LHCN-M2 (cell line): Measurements from ENCODE around the gene SSBP3. TPM values are rescaled to one million over a fixed set of nuclear protein-coding genes. Genes with fewer than 3 reads are reported as not detected.

Source experiments
- DNase-seq: peaks from one replicate; pipeline ENCODE4 v3.0.0-alpha.2; 2012; ENCODE audit warnings: low read depth
- total RNA-seq: library from RNA; depleted of rRNA; stranded (reverse); fragments of >200 nt; gene quantifications from 2 replicates; pipeline ENCODE4 v1.2.3, GENCODE V29; 2014

SSBP3 gene
- total RNA-seq, 1 experiment from 2014 or later = 20.8 TPM

- no peak for DNase-seq
These were observed 96.4 kb downstream of the SSBP3 start for GRCh38 chr1:54309631-54310366.

GRCh38 chr1:54307305-54307704 lies 98.9 kb downstream of the SSBP3 start:
- DNase-seq = no peak

GRCh38 chr1:54305906-54306514 lies 100.2 kb downstream of the SSBP3 start:
- no peak for DNase-seq

- DNase-seq = no peak
These were observed 101.7 kb downstream of the SSBP3 start for GRCh38 chr1:54304518-54304917.

GRCh38 chr1:54302951-54303843 lies 103.0 kb downstream of the SSBP3 start:
- no peak for DNase-seq

- no peak for DNase-seq
These were observed 103.6 kb downstream of the SSBP3 start for GRCh38 chr1:54302549-54302948.

GRCh38 chr1:54301497-54301896 lies 104.7 kb downstream of the SSBP3 start:
- DNase-seq = no peak

GRCh38 chr1:54300401-54300800 lies 105.8 kb downstream of the SSBP3 start:
- no peak for DNase-seq

- no peak for DNase-seq
These were observed 107.2 kb downstream of the SSBP3 start for GRCh38 chr1:54299037-54299436.

- DNase-seq = no peak
These were observed 107.7 kb downstream of the SSBP3 start for GRCh38 chr1:54298284-54299033.

- DNase-seq = no peak
These were observed 108.5 kb downstream of the SSBP3 start for GRCh38 chr1:54297596-54298283.

- DNase-seq = no peak
These were observed 109.5 kb downstream of the SSBP3 start for GRCh38 chr1:54296666-54297065.

- DNase-seq = no peak
These were observed 111.3 kb downstream of the SSBP3 start for GRCh38 chr1:54294887-54295286.

GRCh38 chr1:54292002-54292911 lies 113.9 kb downstream of the SSBP3 start:
- DNase-seq = no peak

GRCh38 chr1:54291276-54292001 lies 114.8 kb downstream of the SSBP3 start:
- no peak for DNase-seq

- no peak for DNase-seq
These were observed 115.5 kb downstream of the SSBP3 start for GRCh38 chr1:54290506-54291184.

GRCh38 chr1:54289712-54290233 lies 116.4 kb downstream of the SSBP3 start:
- DNase-seq = no peak

GRCh38 chr1:54287801-54288211 lies 118.4 kb downstream of the SSBP3 start:
- DNase-seq = peak; percentile 54
